Esophagus squamous epithelium (tissue), 4 donors: Measurements from ENCODE around the gene KATNAL1.

Experiments
- POLR2A ChIP-seq, 4 donors: fragments of 450-650 bp; IDR thresholded peaks; one replicate each; pipeline ENCODE4 v1.6.1; 2017; ENCODE audit warnings: antibody characterized with exemption in 4 of 4, mild to moderate bottlenecking in 4 of 4, moderate library complexity in 3 of 4
- TF ChIP-seq, protein P1 (sequence below), 6 experiments: fragments of 450-650 bp in 4 of 6; fragments of 200-600 bp in 2 of 6; sonication (generic) in 2 of 6; IDR thresholded peaks; one replicate each; pipeline ENCODE4 v1.5.1; 2016 to 2019; ENCODE audit warnings: antibody characterized with exemption in 6 of 6, mild to moderate bottlenecking in 4 of 6, moderate library complexity in 4 of 6

DNA sequence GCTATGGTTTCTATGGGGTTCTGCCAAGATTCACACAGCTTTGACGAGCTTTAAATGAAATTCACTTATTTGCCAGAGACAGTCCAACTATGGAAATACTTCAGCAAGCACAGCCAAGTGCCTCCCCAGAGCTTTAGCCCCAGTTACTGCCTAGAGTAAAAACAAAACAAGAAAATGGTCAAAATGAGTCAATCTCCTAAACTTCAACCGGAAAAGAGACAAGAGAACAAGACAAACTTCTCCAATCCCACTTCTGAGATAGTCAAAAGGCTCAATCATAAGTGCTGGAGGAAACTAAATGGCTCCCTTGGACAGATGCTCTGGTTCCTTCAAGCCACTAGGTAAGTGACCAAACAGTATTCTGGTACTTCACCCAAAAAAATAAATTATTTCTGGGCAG, 65.8 kb downstream of the KATNAL1 start:
- TF ChIP-seq, protein P1, sequence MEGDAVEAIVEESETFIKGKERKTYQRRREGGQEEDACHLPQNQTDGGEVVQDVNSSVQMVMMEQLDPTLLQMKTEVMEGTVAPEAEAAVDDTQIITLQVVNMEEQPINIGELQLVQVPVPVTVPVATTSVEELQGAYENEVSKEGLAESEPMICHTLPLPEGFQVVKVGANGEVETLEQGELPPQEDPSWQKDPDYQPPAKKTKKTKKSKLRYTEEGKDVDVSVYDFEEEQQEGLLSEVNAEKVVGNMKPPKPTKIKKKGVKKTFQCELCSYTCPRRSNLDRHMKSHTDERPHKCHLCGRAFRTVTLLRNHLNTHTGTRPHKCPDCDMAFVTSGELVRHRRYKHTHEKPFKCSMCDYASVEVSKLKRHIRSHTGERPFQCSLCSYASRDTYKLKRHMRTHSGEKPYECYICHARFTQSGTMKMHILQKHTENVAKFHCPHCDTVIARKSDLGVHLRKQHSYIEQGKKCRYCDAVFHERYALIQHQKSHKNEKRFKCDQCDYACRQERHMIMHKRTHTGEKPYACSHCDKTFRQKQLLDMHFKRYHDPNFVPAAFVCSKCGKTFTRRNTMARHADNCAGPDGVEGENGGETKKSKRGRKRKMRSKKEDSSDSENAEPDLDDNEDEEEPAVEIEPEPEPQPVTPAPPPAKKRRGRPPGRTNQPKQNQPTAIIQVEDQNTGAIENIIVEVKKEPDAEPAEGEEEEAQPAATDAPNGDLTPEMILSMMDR (IDR thresholded peaks at IDR 0.05), result no peak
- TF ChIP-seq POLR2A (IDR thresholded peaks at IDR 0.05), result no peak
